A673 (cell line): ENCODE measurements around the gene PKP3.

Experiments used
- CTCF ChIP-seq: fragments of 300-800, 200-600 bp; sonication (generic); conservative IDR thresholded peaks from 2 replicates; pipeline ENCODE4 v1.5.1; 2017; ENCODE audit warnings: low read depth, mild to moderate bottlenecking, antibody characterized with exemption, low read length, moderate library complexity, mixed read lengths
- EZH2 ChIP-seq: fragments of 200-600 bp; sonication (generic); IDR thresholded peaks from 2 replicates; pipeline ENCODE4 v1.6.1; 2017; ENCODE audit warnings: borderline replicate concordance, low read depth, mild to moderate bottlenecking, mixed read lengths, antibody characterized with exemption, low read length; ENCODE audit not compliant: poor library complexity, severe bottlenecking

GRCh38 chr11:367956-368413 lies 26.0 kb upstream of the PKP3 start:
- TF ChIP-seq CTCF: no peak
- no peak for TF ChIP-seq EZH2
